AG09319 (cell line): Measurements from ENCODE around the gene SEPTIN7.

Source experiments
- DNase-seq: peaks from one replicate; pipeline ENCODE4 v3.0.0-alpha.2; 2010; ENCODE audit warnings: low read depth; ENCODE audit errors: extremely low read depth
- CTCF ChIP-seq: IDR thresholded peaks from 2 replicates; pipeline ENCODE4 v1.5.1; 2011; ENCODE audit warnings: low read depth, mild to moderate bottlenecking, inconsistent platforms, low read length, moderate library complexity

The SEPTIN7 gene

GRCh38 chr7:35819310-35819709 lies 18.5 kb downstream of the SEPTIN7 start:
- no peak for TF ChIP-seq CTCF
- no peak for DNase-seq

GRCh38 chr7:35819954-35820703 lies 19.3 kb downstream of the SEPTIN7 start:
- DNase-seq: no peak
- TF ChIP-seq CTCF: no peak

- DNase-seq: no peak
Measured at GRCh38 chr7:35820858-35821257, 20.0 kb downstream of the SEPTIN7 start.

GRCh38 chr7:35823440-35823839 lies 22.6 kb downstream of the SEPTIN7 start:
- DNase-seq: no peak
- TF ChIP-seq CTCF: no peak

More at GRCh38 chr7:35820858-35821257, 20.0 kb downstream of the SEPTIN7 start:
- no peak for TF ChIP-seq CTCF

- no peak for TF ChIP-seq CTCF
- no peak for DNase-seq
Measured at GRCh38 chr7:35825974-35826373, 25.1 kb downstream of the SEPTIN7 start.

GRCh38 chr7:35826751-35827150 lies 25.9 kb downstream of the SEPTIN7 start:
- TF ChIP-seq CTCF: no peak

GRCh38 chr7:35828817-35829216 lies 28.0 kb downstream of the SEPTIN7 start:
- DNase-seq: no peak
- TF ChIP-seq CTCF: no peak

More at GRCh38 chr7:35826751-35827150, 25.9 kb downstream of the SEPTIN7 start:
- no peak for DNase-seq
